H1 (cell line): ENCODE data around the gene ALDOA. TPM values are rescaled to one million over a fixed set of nuclear protein-coding genes. Genes with fewer than 3 reads are reported as not detected.

Source experiments
- CEBPB ChIP-seq: IDR thresholded peaks from 2 replicates; pipeline ENCODE4 v1.6.1; 2012; ENCODE audit warnings: low read depth, low read length
- CHD2 ChIP-seq: IDR thresholded peaks from 2 replicates; pipeline ENCODE4 v1.6.1; 2012; ENCODE audit warnings: low read length, improper control_type of control experiment
- EP300 ChIP-seq, 2 experiments: IDR thresholded peaks; 1 replicate in 1 of 2; 2 replicates in 1 of 2; pipeline ENCODE4 v1.6.1; 2011 to 2012; ENCODE audit warnings: low read depth in 2 of 2, low read length in 2 of 2, mild to moderate bottlenecking in 2 of 2, borderline replicate concordance in 1 of 2, inconsistent platforms in 1 of 2, moderate library complexity in 1 of 2
- KDM1A ChIP-seq: fragments of 200-600, 300-600 bp; sonication (generic); IDR thresholded peaks from 2 replicates; pipeline ENCODE4 v1.7.1; 2016; ENCODE audit warnings: mild to moderate bottlenecking, low read length, borderline replicate concordance
- KDM4A ChIP-seq: IDR thresholded peaks from one replicate; pipeline ENCODE4 v1.7.1; 2012; ENCODE audit warnings: low read depth, mild to moderate bottlenecking, moderate library complexity, low read length, inconsistent platforms; ENCODE audit not compliant: severe bottlenecking
- RXRA ChIP-seq: IDR thresholded peaks from 2 replicates; pipeline ENCODE4 v1.6.1; 2011; ENCODE audit warnings: low read depth, mild to moderate bottlenecking, low read length, moderate library complexity; ENCODE audit not compliant: insufficient read depth
- SUZ12 ChIP-seq: fragments of 200-600 bp; sonication (generic); IDR thresholded peaks from 2 replicates; pipeline ENCODE4 v1.6.1; 2012; ENCODE audit warnings: mild to moderate bottlenecking, inconsistent platforms, low read length, moderate library complexity, mixed read lengths
- TAF1 ChIP-seq: IDR thresholded peaks from 2 replicates; pipeline ENCODE4 v1.6.1; 2011; ENCODE audit warnings: mild to moderate bottlenecking, low read depth, low read length
- polyA plus RNA-seq, 7 experiments: library from polyadenylated mRNA; depleted of rRNA in 3 of 7; stranded (reverse) in 5 of 7; unstranded in 2 of 7; fragments of >200 nt in 5 of 7; fragments of 200-250 nt in 2 of 7; gene quantifications; 1 replicate in 5 of 7; 2 replicates in 1 of 7; 4 replicates in 1 of 7; pipeline versions ENCODE4 v1.2.1 to v1.2.3, GENCODE V29; 2011 to 2013; ENCODE audit warnings: missing spikeins in 2 of 7, mixed read lengths in 2 of 7
- total RNA-seq: library from RNA; stranded (reverse); fragmentation: NEBNext Ultra II Directional; extraction: Animal tissue kit (Norgen Biotek cat#: 25700); gene quantifications from 2 replicates; pipeline ENCODE4 v1.2.1, GENCODE V29; 2021
- TF ChIP-seq, protein P1 (sequence below): fragments of 300-600 bp; sonication (generic); IDR thresholded peaks from 2 replicates; pipeline ENCODE4 v1.7.1; 2012; ENCODE audit warnings: low read length, moderate library complexity, mild to moderate bottlenecking, inconsistent platforms; ENCODE audit not compliant: insufficient replicate concordance

The ALDOA gene
- total and polyA plus RNA-seq, 2 of the 8 experiments (the other 6 are each of a cell fraction or from before 2014, with no cell fraction given), result 1,072 to 1,083 TPM

DNA sequence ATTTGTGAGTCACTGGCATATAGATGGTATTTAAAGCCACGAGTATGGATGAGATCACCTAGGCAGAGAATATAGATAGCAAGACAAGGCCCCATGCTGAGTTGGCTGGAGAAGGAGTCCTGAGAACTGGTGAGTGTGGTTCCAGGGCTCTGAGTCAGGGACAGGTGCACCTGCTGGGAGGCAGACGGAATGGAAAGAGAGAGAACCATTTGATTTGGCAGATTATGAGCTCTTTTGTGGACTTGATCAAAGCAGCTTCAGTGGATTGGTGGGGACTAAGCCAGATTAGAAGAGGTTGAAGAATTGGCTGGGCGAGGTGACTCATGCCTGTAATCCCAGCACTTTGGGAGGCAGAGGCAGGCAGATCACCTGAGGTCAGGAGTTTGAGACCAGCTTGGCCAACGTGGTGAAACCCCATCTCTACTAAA is 46.8 kb upstream of the ALDOA start (continued):
- TF ChIP-seq, protein P1, sequence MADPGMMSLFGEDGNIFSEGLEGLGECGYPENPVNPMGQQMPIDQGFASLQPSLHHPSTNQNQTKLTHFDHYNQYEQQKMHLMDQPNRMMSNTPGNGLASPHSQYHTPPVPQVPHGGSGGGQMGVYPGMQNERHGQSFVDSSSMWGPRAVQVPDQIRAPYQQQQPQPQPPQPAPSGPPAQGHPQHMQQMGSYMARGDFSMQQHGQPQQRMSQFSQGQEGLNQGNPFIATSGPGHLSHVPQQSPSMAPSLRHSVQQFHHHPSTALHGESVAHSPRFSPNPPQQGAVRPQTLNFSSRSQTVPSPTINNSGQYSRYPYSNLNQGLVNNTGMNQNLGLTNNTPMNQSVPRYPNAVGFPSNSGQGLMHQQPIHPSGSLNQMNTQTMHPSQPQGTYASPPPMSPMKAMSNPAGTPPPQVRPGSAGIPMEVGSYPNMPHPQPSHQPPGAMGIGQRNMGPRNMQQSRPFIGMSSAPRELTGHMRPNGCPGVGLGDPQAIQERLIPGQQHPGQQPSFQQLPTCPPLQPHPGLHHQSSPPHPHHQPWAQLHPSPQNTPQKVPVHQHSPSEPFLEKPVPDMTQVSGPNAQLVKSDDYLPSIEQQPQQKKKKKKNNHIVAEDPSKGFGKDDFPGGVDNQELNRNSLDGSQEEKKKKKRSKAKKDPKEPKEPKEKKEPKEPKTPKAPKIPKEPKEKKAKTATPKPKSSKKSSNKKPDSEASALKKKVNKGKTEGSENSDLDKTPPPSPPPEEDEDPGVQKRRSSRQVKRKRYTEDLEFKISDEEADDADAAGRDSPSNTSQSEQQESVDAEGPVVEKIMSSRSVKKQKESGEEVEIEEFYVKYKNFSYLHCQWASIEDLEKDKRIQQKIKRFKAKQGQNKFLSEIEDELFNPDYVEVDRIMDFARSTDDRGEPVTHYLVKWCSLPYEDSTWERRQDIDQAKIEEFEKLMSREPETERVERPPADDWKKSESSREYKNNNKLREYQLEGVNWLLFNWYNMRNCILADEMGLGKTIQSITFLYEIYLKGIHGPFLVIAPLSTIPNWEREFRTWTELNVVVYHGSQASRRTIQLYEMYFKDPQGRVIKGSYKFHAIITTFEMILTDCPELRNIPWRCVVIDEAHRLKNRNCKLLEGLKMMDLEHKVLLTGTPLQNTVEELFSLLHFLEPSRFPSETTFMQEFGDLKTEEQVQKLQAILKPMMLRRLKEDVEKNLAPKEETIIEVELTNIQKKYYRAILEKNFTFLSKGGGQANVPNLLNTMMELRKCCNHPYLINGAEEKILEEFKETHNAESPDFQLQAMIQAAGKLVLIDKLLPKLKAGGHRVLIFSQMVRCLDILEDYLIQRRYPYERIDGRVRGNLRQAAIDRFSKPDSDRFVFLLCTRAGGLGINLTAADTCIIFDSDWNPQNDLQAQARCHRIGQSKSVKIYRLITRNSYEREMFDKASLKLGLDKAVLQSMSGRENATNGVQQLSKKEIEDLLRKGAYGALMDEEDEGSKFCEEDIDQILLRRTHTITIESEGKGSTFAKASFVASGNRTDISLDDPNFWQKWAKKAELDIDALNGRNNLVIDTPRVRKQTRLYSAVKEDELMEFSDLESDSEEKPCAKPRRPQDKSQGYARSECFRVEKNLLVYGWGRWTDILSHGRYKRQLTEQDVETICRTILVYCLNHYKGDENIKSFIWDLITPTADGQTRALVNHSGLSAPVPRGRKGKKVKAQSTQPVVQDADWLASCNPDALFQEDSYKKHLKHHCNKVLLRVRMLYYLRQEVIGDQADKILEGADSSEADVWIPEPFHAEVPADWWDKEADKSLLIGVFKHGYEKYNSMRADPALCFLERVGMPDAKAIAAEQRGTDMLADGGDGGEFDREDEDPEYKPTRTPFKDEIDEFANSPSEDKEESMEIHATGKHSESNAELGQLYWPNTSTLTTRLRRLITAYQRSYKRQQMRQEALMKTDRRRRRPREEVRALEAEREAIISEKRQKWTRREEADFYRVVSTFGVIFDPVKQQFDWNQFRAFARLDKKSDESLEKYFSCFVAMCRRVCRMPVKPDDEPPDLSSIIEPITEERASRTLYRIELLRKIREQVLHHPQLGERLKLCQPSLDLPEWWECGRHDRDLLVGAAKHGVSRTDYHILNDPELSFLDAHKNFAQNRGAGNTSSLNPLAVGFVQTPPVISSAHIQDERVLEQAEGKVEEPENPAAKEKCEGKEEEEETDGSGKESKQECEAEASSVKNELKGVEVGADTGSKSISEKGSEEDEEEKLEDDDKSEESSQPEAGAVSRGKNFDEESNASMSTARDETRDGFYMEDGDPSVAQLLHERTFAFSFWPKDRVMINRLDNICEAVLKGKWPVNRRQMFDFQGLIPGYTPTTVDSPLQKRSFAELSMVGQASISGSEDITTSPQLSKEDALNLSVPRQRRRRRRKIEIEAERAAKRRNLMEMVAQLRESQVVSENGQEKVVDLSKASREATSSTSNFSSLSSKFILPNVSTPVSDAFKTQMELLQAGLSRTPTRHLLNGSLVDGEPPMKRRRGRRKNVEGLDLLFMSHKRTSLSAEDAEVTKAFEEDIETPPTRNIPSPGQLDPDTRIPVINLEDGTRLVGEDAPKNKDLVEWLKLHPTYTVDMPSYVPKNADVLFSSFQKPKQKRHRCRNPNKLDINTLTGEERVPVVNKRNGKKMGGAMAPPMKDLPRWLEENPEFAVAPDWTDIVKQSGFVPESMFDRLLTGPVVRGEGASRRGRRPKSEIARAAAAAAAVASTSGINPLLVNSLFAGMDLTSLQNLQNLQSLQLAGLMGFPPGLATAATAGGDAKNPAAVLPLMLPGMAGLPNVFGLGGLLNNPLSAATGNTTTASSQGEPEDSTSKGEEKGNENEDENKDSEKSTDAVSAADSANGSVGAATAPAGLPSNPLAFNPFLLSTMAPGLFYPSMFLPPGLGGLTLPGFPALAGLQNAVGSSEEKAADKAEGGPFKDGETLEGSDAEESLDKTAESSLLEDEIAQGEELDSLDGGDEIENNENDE, result no peak
- TF ChIP-seq EP300 (IDR thresholded peaks at IDR 0.05; ENCODE audit: borderline replicate concordance in 1 of 2, low read depth in 2 of 2, low read length in 2 of 2), result no peak
- no peak for TF ChIP-seq KDM4A
- no peak for TF ChIP-seq TAF1
- TF ChIP-seq CHD2, result no peak
- TF ChIP-seq CEBPB, result no peak
- no peak for TF ChIP-seq SUZ12
- TF ChIP-seq RXRA, result no peak
- TF ChIP-seq KDM1A, result no peak
- TF ChIP-seq, all 59 proteins: peak for 0
